HepG2 (cell line): ENCODE results near the gene KCNK17. TPM values are rescaled to one million over a fixed set of nuclear protein-coding genes. Genes with fewer than 3 reads are reported as not detected.
"Not testable (repeated sequence)": the region's sequence is repeated elsewhere in the genome, so short reads cannot be mapped to it uniquely, and the experiment has no call there.

Source experiments
- ATAC-seq: fragments of 200-7000 bp; cut with Tn5 transposase; 3 replicates; pipeline ENCODE4 v1.9.1; 2020; ENCODE audit warnings: mild to moderate bottlenecking, moderate library complexity
- BruUV-seq: library from RNA; stranded (reverse); fragments of 400-500 nt; replicated peaks from 2 replicates; lab custom pipeline; 2021; lab: Mats Ljungman, UMichigan
- CTCF ChIA-PET: fragments of 300-600 bp; formaldehyde crosslinking; extraction: SDS; loops from one replicate; lab custom pipeline; 2021; ENCODE audit warnings: low total read pairs, inconsistent platforms, low intra/inter-chr PET ratio; lab: Yijun Ruan, JAX
- POLR2A ChIA-PET: fragments of 350-600 bp; sonication (Branson Sonifier 250); formaldehyde crosslinking; loops from one replicate; lab custom pipeline; 2020; ENCODE audit warnings: antibody characterized with exemption, inconsistent platforms; lab: Yijun Ruan, JAX
- DNase-seq: peaks from one replicate; pipeline ENCODE4 v3.0.0-alpha.2; 2015; ENCODE audit warnings: low spot score
- FAIRE-seq: peaks from 3 replicates; lab custom pipeline; 2011; peaks lifted over from hg19 to GRCh38; lab: Jason Lieb, UNC
- H2AFZ ChIP-seq: one replicate; pipeline ENCODE4 v1.6.1; 2011; ENCODE audit warnings: low read length, inconsistent platforms
- H3K27ac ChIP-seq: fragments of 300-600 bp; 3 replicates; pipeline ENCODE4 v1.8.0; 2011; ENCODE audit warnings: mixed run types, mild to moderate bottlenecking, mixed read lengths, low read length, inconsistent platforms; ENCODE audit not compliant: insufficient read depth; ENCODE audit errors: extremely low read length
- H3K27me3 ChIP-seq, 2 experiments: fragments of 200-600 bp in 1 of 2; 2 replicates in 1 of 2; 3 replicates in 1 of 2; pipeline versions ENCODE4 v1.6.0 to v1.8.0; 2011; ENCODE audit warnings: low read length in 2 of 2, mild to moderate bottlenecking in 2 of 2, moderate library complexity in 2 of 2, inconsistent platforms in 1 of 2; ENCODE audit not compliant: insufficient read depth in 2 of 2, control insufficient read depth in 1 of 2
- H3K36me3 ChIP-seq, 2 experiments: fragments of 200-600 bp in 1 of 2; replicated peaks in 1 of 2; 2 replicates in 1 of 2; 3 replicates in 1 of 2; pipeline versions ENCODE4 v1.5.1 to v1.8.0; 2011; ENCODE audit warnings: low read length in 2 of 2, inconsistent platforms in 1 of 2; ENCODE audit not compliant: insufficient read depth in 2 of 2, control insufficient read depth in 1 of 2
- H3K4me1 ChIP-seq: 2 replicates; pipeline ENCODE4 v1.5.1; 2012; ENCODE audit warnings: low read length, inconsistent platforms; ENCODE audit not compliant: insufficient read depth
- H3K4me2 ChIP-seq: 2 replicates; pipeline ENCODE4 v1.6.0; 2011; ENCODE audit warnings: low read depth, low read length, inconsistent platforms
- H3K4me3 ChIP-seq, 3 experiments: fragments of 200-600 bp in 1 of 3; sonication (generic), shearing (Covaris generic) in 1 of 3; replicated peaks in 1 of 3; 2 replicates each; pipeline ENCODE4 v1.5.1; 2011 to 2016; ENCODE audit warnings: low read length in 3 of 3, inconsistent platforms in 2 of 3, low read depth in 2 of 3, mild to moderate bottlenecking in 2 of 3, control low read depth in 1 of 3, mixed read lengths in 1 of 3; ENCODE audit not compliant: insufficient read depth in 1 of 3
- H3K79me2 ChIP-seq: one replicate; pipeline ENCODE4 v1.6.1; 2011; ENCODE audit warnings: low read length, inconsistent platforms; ENCODE audit not compliant: insufficient read depth
- H3K9ac ChIP-seq: 2 replicates; pipeline ENCODE4 v1.6.0; 2011; ENCODE audit warnings: mild to moderate bottlenecking, low read depth, low read length, inconsistent platforms; ENCODE audit not compliant: insufficient read depth
- H3K9me3 ChIP-seq: 2 replicates; pipeline ENCODE4 v1.5.1; 2012; ENCODE audit warnings: mild to moderate bottlenecking, low read length
- H4K20me1 ChIP-seq: 2 replicates; pipeline ENCODE4 v1.6.0; 2011; ENCODE audit warnings: inconsistent platforms, mild to moderate bottlenecking, low read length, moderate library complexity; ENCODE audit not compliant: insufficient read depth
- MEF2D ChIP-seq: sonication (generic); formaldehyde crosslinking; IDR thresholded peaks from 2 replicates; pipeline ENCODE4 v1.5.1; 2020; ENCODE audit warnings: mild to moderate bottlenecking, missing genetic modification reagents
- REXO4 ChIP-seq: sonication (generic); formaldehyde crosslinking; IDR thresholded peaks from 2 replicates; pipeline ENCODE4 v1.8.0; 2022; ENCODE audit warnings: missing genetic modification reagents, mild to moderate bottlenecking, borderline replicate concordance
- SAFB2 ChIP-seq: sonication (generic); formaldehyde crosslinking; IDR thresholded peaks from 2 replicates; pipeline ENCODE4 v1.5.1; 2020; ENCODE audit warnings: missing genetic modification reagents, low read depth, mild to moderate bottlenecking, borderline replicate concordance
- ZFP36L2 ChIP-seq: sonication (generic); formaldehyde crosslinking; IDR thresholded peaks from 2 replicates; pipeline ENCODE4 v1.4.0; 2020; ENCODE audit warnings: missing genetic modification reagents
- WGBS: methylation state at CpG from one replicate; pipeline ENCODE4 v1.1.6; 2017; ENCODE audit warnings: low lambda C conversion rate; 5-methylcytosine and 5-hydroxymethylcytosine counted together
- in situ Hi-C: cut with HindIII; loops from 2 replicates; pipeline ENCODE4 v1.10.0; 2017; ENCODE audit warnings: low pct_unique_long_range_greater_than_20kb; ENCODE audit not compliant: extremely low pct_ligation_motif_present
- intact Hi-C: fragments of 100-400 bp; cut with micrococcal nuclease; formaldehyde crosslinking; loops from one replicate; pipeline ENCODE4 v1.10.0; 2022; ENCODE audit not compliant: unreplicated experiment
- polyA plus RNA-seq, 8 experiments: library from polyadenylated mRNA; depleted of rRNA in 3 of 8; stranded (reverse) in 7 of 8; unstranded in 1 of 8; fragments of >200 nt; fragmentation: Illumina TruSeq in 4 of 8; extraction: Trizol in 4 of 8; gene quantifications; 2 replicates each; pipeline versions ENCODE4 v1.2.1 to v1.2.3, GENCODE V29; 2011 to 2016; ENCODE audit warnings: low read depth in 4 of 8, missing spikeins in 1 of 8, mixed read lengths in 1 of 8; ENCODE audit not compliant: insufficient read depth in 1 of 8
- total RNA-seq, 5 experiments: library from RNA; depleted of rRNA; stranded (reverse); fragments of >200 nt; fragmentation: Illumina TruSeq; extraction: Trizol; gene quantifications; 2 replicates each; pipeline ENCODE4 v1.2.3, GENCODE V29; 2016; ENCODE audit warnings: low read depth in 1 of 5
- TF ChIP-seq, protein P1 (sequence below): sonication (generic); formaldehyde crosslinking; IDR thresholded peaks from 2 replicates; pipeline ENCODE4 v1.5.1; 2020; ENCODE audit warnings: mild to moderate bottlenecking, missing genetic modification reagents

Gene KCNK17
- total and polyA plus RNA-seq, 2 of the 13 experiments (the other 11 are each of a cell fraction or from before 2014, with no cell fraction given) = not detected

- TF ChIP-seq, protein P1, sequence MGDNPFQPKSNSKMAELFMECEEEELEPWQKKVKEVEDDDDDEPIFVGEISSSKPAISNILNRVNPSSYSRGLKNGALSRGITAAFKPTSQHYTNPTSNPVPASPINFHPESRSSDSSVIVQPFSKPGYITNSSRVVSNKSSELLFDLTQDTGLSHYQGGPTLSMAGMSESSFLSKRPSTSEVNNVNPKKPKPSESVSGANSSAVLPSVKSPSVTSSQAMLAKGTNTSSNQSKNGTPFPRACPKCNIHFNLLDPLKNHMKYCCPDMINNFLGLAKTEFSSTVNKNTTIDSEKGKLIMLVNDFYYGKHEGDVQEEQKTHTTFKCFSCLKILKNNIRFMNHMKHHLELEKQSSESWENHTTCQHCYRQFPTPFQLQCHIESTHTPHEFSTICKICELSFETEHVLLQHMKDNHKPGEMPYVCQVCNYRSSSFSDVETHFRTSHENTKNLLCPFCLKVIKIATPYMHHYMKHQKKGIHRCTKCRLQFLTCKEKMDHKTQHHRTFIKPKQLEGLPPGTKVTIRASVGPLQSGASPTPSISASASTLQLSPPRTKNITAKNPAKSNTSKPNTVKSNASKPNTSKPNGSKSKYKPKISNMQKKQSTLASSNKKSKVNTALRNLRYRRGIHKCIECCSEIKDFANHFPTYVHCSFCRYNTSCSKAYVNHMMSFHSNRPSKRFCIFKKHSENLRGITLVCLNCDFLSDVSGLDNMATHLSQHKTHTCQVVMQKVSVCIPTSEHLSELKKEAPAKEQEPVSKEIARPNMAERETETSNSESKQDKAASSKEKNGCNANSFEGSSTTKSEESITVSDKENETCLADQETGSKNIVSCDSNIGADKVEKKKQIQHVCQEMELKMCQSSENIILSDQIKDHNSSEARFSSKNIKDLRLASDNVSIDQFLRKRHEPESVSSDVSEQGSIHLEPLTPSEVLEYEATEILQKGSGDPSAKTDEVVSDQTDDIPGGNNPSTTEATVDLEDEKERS (CRISPR knock-in tag) = no peak
- TF ChIP-seq SAFB2 (CRISPR knock-in tag) = no peak
- TF ChIP-seq ZFP36L2 (CRISPR knock-in tag) = no peak
- TF ChIP-seq REXO4 = no peak
- no peak for TF ChIP-seq MEF2D (CRISPR knock-in tag)
Observed at GRCh38 chr6:39287601-39288000, 26.6 kb downstream of the KCNK17 start (continued).

GRCh38 chr6:39286596-39286995 lies 27.6 kb downstream of the KCNK17 start:
- H3K4me2 ChIP-seq, ATAC-seq, H4K20me1 ChIP-seq, intact Hi-C loops, H3K9me3 ChIP-seq, POLR2A ChIA-PET, H3K4me1 ChIP-seq, DNase-seq, H3K27ac ChIP-seq, H3K4me3 ChIP-seq, CTCF ChIA-PET, H2AFZ ChIP-seq, BruUV-seq, H3K9ac ChIP-seq, H3K27me3 ChIP-seq, H3K36me3 ChIP-seq, H3K79me2 ChIP-seq, in situ Hi-C loops, FAIRE-seq: not testable (repeated sequence)
- WGBS = 36% methylated on average over 10 of the region's 10 CpGs
